DLD1 (cell line): ENCODE data around the gene CRYBG1.

ENCODE experiments used
- in situ Hi-C: cut with HindIII; loops from 2 replicates; pipeline ENCODE4 v1.10.0; 2017; ENCODE audit warnings: low sequenced_read_pairs

Gene CRYBG1

DNA sequence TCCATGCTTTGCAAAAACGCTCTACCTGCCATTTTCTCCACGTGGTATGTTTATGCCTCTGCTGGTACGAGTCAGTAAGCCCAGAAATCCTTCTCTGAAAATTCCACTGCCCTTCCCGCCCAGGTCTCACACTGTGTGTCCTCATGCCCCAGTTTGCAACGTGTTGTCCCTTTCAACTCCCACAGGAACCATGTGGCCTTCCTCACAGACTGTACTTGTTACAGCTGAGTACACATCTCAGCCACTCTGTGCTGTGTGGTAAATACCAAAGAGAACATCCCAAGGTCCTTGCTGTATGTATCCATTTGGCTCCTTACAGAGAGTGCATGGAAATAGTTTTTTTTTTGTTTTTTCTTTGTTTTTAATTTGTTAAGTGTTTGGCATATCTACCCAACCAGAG, 211.9 kb downstream of the CRYBG1 start:
- in situ Hi-C loops = loop anchor here (25.0 kb wide), 1 partner anchor 135 kb away; no protein-coding TSS in a partner anchor

- in situ Hi-C loops = loop anchor here (25.0 kb wide), 1 partner anchor 136 kb away; no protein-coding TSS in a partner anchor
Measured at GRCh38 chr6:106572875-106573585, 212.5 kb downstream of the CRYBG1 start.

GRCh38 chr6:106574741-106575458, 214.4 kb downstream of the CRYBG1 start:
- in situ Hi-C loops = loop anchor here (25.0 kb wide), 1 partner anchor 138 kb away; no protein-coding TSS in a partner anchor

- in situ Hi-C loops = no loop called here
Measured at GRCh38 chr6:106579281-106579680, 218.8 kb downstream of the CRYBG1 start.

DNA sequence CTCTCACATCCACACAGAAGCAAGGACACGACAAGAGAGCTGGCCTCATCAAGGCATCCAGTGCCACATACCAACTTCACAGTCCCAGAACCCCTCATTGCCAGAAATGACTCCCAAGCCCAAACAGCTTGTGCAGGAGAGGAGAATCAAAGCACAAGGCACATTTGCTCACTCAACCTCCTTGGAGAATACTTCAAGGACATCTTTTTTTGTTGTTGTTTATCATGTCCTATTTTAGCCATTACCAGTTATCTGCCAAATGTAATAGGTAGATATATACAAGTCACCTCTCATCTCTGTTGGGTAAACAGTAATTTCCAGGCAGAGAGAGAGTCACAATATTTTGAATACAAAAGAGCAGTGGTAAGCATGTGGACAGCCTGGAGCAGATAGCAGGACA, 221.0 kb downstream of the CRYBG1 start:
- in situ Hi-C loops = loop anchor here (10.0 kb wide), 2 partner anchors 53 to 413 kb away; no protein-coding TSS in a partner anchor

DNA sequence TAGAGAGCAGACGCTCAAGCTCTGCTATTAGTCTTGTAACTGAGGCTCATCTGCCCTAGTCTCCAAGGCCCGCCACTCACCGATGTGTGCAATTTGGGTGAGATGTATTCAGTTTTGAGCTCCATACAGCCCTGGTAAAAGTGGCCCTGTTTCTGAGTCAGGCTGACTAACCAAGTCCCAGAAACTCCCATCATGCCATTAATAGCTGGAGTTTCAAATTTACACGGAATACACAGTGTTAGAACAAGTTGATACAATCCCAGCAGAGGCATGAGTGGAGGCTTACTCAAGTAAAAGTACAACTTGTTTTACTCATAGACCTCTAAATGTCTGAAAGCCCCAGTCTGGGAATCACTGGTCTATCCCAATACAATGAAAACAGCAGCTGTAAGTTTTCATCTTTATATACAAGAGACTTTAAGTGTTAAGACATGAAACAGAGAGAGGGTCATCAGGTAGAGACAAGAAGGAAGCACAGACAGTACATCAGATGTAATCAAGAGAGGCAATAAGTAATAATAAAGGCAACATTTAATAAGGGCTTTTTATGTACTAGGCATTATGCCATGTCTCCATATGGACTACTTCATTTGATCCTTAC, 226.4 kb downstream of the CRYBG1 start:
- in situ Hi-C loops = loop anchor here (10.0 kb wide), 2 partner anchors 48 to 408 kb away; no protein-coding TSS in a partner anchor

DNA sequence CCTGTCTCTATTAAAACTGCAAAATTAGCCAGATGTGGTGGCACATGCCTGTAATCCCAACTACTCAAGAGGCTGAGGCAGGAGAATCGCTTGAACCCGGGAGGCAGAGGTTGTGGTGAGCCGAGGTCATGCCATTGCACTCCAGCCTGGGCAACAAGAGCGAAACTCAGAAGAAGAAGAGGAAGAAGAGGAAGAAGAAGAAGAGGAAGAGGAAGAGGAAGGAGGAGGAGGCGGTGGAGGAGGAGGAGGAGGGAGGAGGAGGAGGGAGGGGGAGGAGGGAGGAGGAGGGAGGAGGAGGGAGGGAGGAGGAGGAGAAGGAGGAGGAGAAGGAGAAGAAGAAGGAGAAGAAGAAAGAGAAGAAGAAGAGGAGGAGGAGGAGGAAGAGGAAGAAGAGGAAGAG, 228.4 kb downstream of the CRYBG1 start:
- in situ Hi-C loops = loop anchor here (10.0 kb wide), 2 partner anchors 46 to 406 kb away; no protein-coding TSS in a partner anchor

- in situ Hi-C loops = no loop called here
Measured at GRCh38 chr6:106591111-106591825, 230.8 kb downstream of the CRYBG1 start.

GRCh38 chr6:106599440-106599839, 238.9 kb downstream of the CRYBG1 start:
- in situ Hi-C loops = no loop called here

DNA sequence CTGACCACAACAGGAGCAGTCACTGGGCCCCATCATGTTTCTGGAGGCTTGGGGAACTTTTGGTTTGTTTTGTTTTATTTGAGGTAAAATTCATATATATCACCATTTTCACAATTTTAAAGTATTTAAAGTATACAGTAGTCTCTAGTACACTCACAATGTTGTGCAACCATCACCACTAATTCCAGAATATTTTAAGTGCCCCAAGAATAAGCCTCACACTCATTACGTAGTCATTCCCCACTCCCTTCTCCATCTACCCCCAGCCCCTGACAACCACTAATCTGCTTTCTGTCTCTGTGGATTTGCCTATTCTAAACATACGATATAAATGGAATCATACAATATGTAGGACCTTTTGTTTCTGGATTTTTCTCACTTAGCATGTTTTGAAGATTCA, 239.8 kb downstream of the CRYBG1 start:
- in situ Hi-C loops = no loop called here

DNA sequence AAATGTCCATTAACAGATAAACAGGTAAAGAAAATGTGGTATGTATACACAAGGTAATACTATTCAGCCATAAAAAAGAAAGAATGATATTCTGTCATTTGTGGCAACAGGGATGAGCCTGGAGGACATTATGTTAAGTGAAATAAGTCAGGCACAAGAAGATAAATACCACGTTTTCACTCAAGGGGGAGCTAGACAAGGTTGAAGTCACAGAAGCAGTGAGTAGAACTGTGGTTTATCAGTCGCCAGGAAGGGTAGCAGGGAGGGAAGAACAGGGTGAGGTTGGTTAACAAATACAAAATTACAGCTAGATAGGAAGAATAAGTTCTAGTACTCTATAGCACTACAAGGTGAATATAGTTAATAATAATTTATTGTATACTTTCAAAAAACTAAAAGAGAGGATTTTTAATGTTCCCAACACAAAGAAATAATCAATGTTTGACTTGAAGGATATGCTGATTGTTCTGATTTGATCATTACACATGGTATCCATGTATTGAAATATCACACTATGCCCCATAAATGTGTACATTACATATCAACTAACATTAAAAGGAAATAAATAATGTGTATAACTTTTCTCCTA, 247.7 kb downstream of the CRYBG1 start:
- in situ Hi-C loops = no loop called here

DNA sequence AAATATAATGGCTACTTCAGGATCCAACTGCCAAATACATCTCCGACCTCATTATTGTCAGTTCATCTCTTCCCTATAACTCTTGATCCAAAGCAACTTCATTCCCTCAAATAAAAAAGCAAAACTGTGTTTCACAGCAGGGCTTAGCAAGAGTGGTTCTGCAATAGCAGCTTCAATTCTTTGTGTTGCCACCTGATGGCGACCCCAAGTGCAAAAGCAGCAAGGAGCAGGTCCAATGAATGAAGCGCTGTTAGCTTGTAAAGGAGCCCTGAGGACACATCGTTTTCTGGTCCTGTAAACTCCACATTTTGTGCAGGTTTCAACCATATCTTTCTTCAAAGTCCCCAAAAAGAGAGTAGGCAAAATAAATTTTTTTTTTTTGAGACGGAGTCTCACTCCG, 249.2 kb downstream of the CRYBG1 start:
- in situ Hi-C loops = no loop called here

- in situ Hi-C loops = no loop called here
Measured at GRCh38 chr6:106611030-106611429, 250.5 kb downstream of the CRYBG1 start.

- in situ Hi-C loops = no loop called here
Measured at GRCh38 chr6:106612671-106613416, 252.3 kb downstream of the CRYBG1 start.

- in situ Hi-C loops = no loop called here
Measured at GRCh38 chr6:106613590-106613989, 253.1 kb downstream of the CRYBG1 start.

DNA sequence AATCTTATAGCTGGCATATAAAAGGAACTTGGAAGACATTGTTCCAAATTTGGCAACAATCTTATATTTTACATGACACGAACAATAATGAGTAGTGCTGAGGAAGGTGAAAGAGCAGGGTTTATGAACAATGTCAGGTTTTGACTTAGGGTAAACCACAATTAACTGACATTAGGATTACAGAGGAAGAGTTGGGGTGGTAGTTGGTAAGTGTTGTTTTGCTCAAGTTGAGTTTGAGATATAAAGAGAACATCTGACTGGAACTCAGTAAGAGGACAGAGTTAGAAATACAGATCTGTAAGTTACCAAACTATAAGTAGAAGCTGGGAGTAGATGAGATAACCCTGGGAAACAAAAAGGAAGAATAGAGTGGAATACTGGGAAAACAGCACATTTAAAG, 253.6 kb downstream of the CRYBG1 start:
- in situ Hi-C loops = no loop called here

- in situ Hi-C loops = no loop called here
Measured at GRCh38 chr6:106614592-106615257, 254.2 kb downstream of the CRYBG1 start.

GRCh38 chr6:106617302-106617701, 256.8 kb downstream of the CRYBG1 start:
- in situ Hi-C loops = no loop called here

- in situ Hi-C loops = no loop called here
Measured at GRCh38 chr6:106617857-106618256, 257.3 kb downstream of the CRYBG1 start.
